ENCODE measurements around the gene TH. TPM values are rescaled to one million over a fixed set of nuclear protein-coding genes. Genes with fewer than 3 reads are reported as not detected.

The TH gene
- total RNA-seq, 6 donors from 2014 or later: not detected

DNA sequence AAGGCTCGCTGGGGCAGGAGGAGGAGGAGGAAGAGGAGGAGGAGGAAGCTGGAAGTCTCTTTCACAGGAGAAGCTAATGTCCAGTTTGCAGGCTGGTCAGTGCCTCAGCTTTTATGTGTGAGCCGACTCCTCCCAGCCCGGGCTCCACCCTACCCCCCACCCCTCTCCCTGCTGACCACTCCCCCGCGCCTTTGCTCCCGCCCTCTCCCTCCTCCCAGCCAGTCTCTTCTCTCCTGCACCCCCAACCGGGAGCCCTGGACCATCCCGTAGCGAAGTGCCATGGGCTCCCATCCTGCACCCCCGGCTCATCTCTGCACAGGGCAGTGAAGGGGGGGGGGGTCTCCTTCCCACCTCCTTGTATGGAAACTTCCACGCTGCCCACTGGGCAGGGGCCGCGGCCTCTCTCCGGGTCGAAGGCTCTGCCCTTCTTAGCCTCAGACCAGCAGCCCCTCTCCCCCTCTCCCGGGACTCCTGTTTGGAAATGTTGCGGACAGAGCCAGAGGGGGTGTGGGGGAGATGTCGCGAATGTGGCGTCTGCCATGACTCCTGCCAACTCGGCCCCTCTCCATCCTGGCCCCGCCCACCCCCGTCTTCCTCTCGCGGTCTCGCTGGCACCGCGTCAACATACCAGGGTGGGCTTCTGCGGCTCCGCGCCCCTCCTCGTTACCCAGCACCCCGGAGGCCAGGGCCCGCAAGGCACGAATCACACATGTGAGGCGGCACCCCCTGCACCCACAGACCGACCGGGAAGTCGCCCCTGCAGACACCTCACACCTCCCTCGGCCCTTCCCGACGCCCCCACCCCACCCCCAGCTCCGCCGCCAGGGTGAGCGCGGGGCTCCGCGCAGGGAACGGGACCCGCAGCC lies 34.2 kb downstream of the TH start:
- Histone ChIP-seq H3K4me3 (peak overlapping the region in 3 of 4 donors; percentile 29 to 40 (median 36)), H3K27me3 (peaks cover 3 to 55% (median 38%) of the 10 kb centered on the region in 4 donors), H3K27ac (no peak overlapping the region), H3K36me3 (no peaks in the 10 kb centered on the region), H3K9me3 (no peaks in the 10 kb centered on the region), H3K4me1 (peaks cover 19 to 45% (median 31%) of the 10 kb centered on the region in 4 donors)
- no peak for TF ChIP-seq POLR2A (IDR thresholded peaks at IDR 0.05)
- no peak for TF ChIP-seq EP300 (IDR thresholded peaks at IDR 0.05)
- TF ChIP-seq, protein P1, sequence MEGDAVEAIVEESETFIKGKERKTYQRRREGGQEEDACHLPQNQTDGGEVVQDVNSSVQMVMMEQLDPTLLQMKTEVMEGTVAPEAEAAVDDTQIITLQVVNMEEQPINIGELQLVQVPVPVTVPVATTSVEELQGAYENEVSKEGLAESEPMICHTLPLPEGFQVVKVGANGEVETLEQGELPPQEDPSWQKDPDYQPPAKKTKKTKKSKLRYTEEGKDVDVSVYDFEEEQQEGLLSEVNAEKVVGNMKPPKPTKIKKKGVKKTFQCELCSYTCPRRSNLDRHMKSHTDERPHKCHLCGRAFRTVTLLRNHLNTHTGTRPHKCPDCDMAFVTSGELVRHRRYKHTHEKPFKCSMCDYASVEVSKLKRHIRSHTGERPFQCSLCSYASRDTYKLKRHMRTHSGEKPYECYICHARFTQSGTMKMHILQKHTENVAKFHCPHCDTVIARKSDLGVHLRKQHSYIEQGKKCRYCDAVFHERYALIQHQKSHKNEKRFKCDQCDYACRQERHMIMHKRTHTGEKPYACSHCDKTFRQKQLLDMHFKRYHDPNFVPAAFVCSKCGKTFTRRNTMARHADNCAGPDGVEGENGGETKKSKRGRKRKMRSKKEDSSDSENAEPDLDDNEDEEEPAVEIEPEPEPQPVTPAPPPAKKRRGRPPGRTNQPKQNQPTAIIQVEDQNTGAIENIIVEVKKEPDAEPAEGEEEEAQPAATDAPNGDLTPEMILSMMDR (IDR thresholded peaks at IDR 0.05): no peak
- no peak for TF ChIP-seq POLR2AphosphoS5 (IDR thresholded peaks at IDR 0.05)
- DNase-seq (peak; percentile 41 to 84), ATAC-seq (ENCODE audit: low FRiP score in 2 of 2) (peak; percentile 13 to 72)
- 0 to 5% methylated on average over 18 to 45 of the region's 50 CpGs for WGBS, 2 donors

DNA sequence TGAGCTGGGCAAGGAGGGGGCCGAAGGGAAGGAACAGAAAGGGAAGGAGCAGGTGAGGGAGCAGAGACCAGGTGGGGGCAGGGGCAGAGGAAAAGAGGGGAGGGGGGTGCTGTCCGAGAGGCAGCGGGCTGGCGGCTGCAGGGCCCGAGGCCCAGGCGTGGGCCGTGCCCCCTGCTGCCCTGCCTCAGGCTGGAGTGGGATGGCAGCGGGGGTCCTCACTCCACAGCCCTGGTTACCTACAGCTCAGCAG lies 34.7 kb downstream of the TH start:
- DNase-seq: peak in 1 of 2 donors; percentile 44
- 38 to 43% methylated on average over 8 of the region's 8 CpGs for WGBS, 2 donors
- no peak overlapping the region for H3K27ac ChIP-seq
- no peak for ATAC-seq (ENCODE audit: low FRiP score in 2 of 2)
- peaks cover 3 to 54% (median 38%) of the 10 kb centered on the region in 4 donors for H3K27me3 ChIP-seq
- peaks cover 19 to 45% (median 31%) of the 10 kb centered on the region in 4 donors for H3K4me1 ChIP-seq
- H3K9me3 ChIP-seq: no peaks in the 10 kb centered on the region
- H3K4me3 ChIP-seq: no peak overlapping the region
- no peaks in the 10 kb centered on the region for H3K36me3 ChIP-seq
- no peak for TF ChIP-seq EP300 (IDR thresholded peaks at IDR 0.05)
- TF ChIP-seq, protein P1 (IDR thresholded peaks at IDR 0.05): no peak

DNA sequence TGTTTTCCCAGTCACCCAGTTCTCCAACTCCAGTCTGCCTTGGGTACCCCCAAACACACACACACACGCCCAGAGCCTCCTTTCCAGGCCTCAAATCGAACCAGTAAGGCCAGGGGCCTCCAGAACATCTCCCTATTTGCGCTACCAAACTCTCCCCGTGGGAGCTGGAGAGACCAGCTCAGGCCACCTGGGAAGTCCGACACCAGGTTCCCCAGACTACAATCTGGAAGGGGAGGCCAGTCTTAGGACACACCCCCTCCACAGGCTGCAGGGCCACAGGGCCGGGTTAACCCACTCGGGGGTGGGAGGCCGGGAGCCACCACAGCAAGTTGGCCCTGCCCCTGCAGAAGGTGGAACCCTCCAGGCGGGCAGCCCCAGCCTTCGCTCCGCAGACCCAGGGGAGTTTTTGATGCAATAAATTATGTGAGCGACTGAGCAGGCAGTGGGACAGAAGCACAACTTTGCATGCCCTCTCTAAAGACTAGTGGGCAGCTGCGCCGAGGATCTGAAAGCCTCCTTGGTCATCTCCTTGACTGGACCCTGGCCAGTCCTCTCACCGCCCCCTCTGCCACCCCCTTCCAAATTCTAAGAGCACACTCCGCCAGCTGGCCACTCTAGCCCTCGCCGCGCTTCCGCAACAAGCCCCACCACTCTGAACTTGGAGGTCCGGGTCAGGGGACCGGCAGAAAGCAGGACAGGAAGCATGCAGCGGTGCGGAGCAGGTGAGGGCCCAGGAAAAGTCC lies 35.2 kb downstream of the TH start:
- H3K27me3 ChIP-seq: peaks cover 3 to 49% (median 38%) of the 10 kb centered on the region in 4 donors

DNA sequence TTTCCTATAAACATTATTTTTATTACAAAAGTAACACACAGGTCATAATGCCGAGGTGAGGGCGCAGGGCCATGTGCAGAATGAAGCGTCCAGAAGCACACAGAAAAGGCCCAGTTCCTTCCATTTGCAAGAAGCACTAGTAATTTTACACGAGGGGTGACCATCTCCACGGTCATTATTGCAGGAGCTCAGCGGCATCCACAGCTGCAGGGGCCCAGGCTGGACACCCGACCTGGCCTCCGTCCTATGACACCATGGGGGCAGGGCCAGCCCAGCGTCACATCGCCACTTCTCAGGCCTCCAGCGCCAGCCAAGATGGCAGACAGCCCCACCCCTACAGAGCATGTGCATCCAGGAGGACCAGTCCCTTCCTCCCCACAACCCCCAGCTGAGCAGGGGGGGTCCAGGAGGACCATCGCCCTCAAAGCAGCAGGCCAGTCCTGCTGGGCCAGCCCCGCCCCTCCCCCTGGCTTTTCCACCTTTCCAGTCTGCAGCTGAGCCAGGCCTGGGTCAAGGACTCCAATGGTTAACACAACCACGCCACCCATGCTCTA lies 35.9 kb downstream of the TH start:
- no peaks in the 10 kb centered on the region for H3K36me3 ChIP-seq
- H3K4me3 ChIP-seq: no peak overlapping the region
- 84 to 94% methylated on average over 14 of the region's 14 CpGs for WGBS, 2 donors
- DNase-seq (peak in 1 of 2 donors; percentile 71), ATAC-seq (ENCODE audit: low FRiP score in 2 of 2) (no peak)
- H3K9me3 ChIP-seq: no peaks in the 10 kb centered on the region
- H3K4me1 ChIP-seq: peaks cover 19 to 41% (median 29%) of the 10 kb centered on the region in 4 donors
- peaks cover 0 to 43% (median 32%) of the 10 kb centered on the region in 4 donors for H3K27me3 ChIP-seq
- TF ChIP-seq POLR2A (IDR thresholded peaks at IDR 0.05): no peak
- TF ChIP-seq, protein P1 (IDR thresholded peaks at IDR 0.05): no peak
- no peak for TF ChIP-seq POLR2AphosphoS5 (IDR thresholded peaks at IDR 0.05)
- no peak for TF ChIP-seq EP300 (IDR thresholded peaks at IDR 0.05)
- no peak overlapping the region for H3K27ac ChIP-seq

More for the DNA sequence above, 35.2 kb downstream of the TH start:
- Histone ChIP-seq H3K9me3 (no peaks in the 10 kb centered on the region), H3K4me1 (peaks cover 19 to 45% (median 31%) of the 10 kb centered on the region in 4 donors), H3K4me3 (no peak overlapping the region), H3K27ac (no peak overlapping the region), H3K36me3 (no peaks in the 10 kb centered on the region)
- peak in 1 of 2 donors; percentile 62 for DNase-seq
- 68 to 80% methylated on average over 18 to 24 of the region's 24 CpGs for WGBS, 2 donors
- ATAC-seq (ENCODE audit: low FRiP score in 2 of 2): no peak
- TF ChIP-seq POLR2A (IDR thresholded peaks at IDR 0.05) (no peak), POLR2AphosphoS5 (IDR thresholded peaks at IDR 0.05) (no peak), EP300 (IDR thresholded peaks at IDR 0.05) (no peak)
- TF ChIP-seq, protein P1 (IDR thresholded peaks at IDR 0.05): no peak

Data from upper lobe of left lung (tissue), 6 donors.